AML-193 (cell line): Measurements from ENCODE around the gene HOXB7.
A peak's percentile ranks its signal among the peaks of the same experiment; 100 is the strongest.

Experiments used
- DNase-seq, 2 experiments: peaks; one replicate each; lab custom pipeline; 2025; lab: John Stamatoyannopoulos, UW

HOXB7 gene

GRCh38 chr17:48579471-48579759, 31.4 kb downstream of the HOXB7 start:
- DNase-seq = no peak

GRCh38 chr17:48578616-48579470, 32.0 kb downstream of the HOXB7 start:
- no peak for DNase-seq

GRCh38 chr17:48577946-48578615, 32.7 kb downstream of the HOXB7 start, which contains the start of gene HOXB4:
Gene HOXB4 (minus strand): TSS chr17:48578350. CDS start chr17:48578319, 31 bp downstream.
- DNase-seq = peak in 1 of 2 experiments; percentile 28

DNA sequence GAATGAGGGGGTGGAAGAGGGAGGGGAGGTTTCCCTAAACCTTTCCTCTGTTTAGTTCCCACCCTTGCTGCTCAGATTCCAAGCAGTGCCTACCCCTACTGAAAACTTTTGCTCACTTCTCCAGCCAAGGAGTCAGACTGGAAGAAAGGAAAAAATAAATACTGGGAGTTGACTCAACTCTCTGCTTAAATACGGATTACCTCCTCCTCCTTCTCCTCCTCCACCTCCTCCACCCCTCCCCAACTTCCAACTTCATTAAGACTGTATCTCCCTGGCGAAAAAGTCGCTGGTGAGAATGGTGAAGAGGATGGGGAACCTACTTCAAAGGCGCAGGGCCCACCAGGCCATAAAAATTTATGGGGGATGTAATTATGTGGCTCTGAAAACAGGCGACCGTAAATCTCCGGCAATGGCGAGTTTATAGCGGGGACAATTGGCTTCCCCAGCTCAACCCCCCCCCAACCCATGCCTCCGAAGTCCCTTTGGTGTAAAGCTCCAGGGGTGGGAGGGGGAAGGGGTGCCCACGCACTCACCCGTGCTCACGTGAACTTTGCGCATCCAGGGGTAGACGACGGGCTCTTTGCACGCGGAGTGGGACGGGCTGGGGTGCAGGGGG, 33.4 kb downstream of the HOXB7 start:
- DNase-seq = no peak

- no peak for DNase-seq
Observed at GRCh38 chr17:48576479-48577309, 34.1 kb downstream of the HOXB7 start.

DNA sequence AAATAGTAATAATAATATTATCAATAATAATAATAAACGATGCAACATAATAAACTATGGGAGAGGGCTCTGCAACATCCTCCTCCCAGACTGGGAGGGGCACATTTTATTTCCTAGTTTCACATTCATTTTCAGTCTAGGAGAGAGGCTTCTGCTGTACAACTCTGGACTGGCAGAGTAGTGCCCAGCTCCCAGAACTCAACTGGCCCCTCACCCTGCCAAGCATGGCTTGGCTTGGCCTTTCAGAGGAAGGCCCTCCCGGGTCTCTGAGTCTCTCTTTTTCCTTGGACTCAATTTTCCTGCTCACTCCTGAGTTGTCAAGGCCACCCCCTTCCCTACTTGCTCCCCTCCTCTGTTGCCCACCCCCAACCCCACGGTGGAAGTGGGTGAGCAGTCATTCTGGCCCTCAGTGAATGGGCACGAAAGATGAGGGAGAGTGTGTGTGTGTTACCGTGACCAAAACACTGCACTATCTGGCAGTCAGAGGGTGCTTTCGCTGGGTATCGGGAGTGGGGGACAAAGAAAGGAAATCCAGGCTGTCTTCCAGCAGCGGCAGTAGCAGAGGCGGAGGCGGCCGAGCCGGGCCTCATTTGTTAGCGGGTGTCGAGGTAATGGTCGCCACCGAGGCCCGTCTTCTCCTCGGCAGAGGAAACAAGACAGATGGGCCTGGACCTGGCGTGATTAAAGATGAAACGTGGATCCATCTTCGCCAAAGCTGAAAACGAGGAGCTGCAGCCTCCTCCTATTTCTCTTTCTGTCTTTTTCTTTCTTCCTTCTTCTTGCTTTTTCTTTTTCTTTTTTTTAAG, 34.9 kb downstream of the HOXB7 start:
- DNase-seq = no peak

- DNase-seq = no peak
Observed at GRCh38 chr17:48575066-48575582, 35.7 kb downstream of the HOXB7 start.

DNA sequence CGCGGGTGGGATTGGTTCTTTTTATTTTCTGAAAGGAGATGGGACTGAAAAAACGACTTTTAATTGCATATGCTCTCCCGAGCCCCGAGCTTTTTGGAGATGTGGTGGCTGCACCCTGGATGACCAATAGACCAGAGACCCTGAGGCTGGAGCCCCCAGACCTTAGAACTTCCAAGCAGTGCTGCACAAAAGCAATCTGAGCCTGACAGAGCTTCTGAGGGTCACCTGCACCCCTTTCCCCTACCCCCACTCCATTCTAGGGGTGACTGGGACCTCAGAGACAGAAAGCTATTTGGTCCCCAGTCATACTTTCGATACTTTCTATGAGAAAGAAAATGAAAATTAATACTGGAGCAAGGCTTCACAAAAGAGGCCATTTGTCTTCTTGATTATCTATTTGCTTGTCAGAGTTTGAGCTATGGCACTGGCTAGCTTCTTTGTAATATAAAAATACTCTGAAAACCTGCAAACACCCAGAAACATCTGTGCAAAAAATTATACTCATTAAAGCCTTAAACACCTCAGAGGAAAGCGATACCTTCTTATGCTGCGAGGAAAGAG, 36.2 kb downstream of the HOXB7 start:
- DNase-seq = no peak

DNA sequence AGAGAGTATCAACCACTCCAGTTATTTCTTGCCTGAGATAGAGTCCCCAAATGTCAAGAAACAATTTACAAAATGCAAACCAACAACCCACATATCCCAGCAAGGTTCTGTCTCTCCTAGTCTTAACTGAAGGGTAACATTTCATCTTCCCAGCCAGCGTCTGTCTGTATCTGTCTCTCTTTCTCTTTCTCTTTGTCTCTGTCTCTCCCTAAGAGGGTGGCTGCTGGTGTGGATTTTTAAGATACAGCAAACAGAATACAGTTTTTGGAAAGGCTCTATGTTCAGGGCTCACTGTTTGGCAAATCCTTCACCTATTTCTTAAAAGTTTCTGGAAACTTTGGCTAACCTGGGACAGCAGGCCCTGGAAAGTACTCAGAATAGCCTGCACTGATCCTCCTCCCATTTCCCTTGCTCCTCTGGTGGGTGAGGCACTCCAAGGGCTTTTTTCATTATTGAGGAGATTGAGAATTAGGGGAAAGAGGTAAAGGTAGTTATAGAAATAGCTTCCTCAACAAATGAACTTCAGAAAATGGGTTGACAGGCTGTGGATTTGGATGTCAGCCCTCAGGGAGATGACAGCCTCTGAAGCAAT, 38.9 kb downstream of the HOXB7 start:
- DNase-seq = no peak

DNA sequence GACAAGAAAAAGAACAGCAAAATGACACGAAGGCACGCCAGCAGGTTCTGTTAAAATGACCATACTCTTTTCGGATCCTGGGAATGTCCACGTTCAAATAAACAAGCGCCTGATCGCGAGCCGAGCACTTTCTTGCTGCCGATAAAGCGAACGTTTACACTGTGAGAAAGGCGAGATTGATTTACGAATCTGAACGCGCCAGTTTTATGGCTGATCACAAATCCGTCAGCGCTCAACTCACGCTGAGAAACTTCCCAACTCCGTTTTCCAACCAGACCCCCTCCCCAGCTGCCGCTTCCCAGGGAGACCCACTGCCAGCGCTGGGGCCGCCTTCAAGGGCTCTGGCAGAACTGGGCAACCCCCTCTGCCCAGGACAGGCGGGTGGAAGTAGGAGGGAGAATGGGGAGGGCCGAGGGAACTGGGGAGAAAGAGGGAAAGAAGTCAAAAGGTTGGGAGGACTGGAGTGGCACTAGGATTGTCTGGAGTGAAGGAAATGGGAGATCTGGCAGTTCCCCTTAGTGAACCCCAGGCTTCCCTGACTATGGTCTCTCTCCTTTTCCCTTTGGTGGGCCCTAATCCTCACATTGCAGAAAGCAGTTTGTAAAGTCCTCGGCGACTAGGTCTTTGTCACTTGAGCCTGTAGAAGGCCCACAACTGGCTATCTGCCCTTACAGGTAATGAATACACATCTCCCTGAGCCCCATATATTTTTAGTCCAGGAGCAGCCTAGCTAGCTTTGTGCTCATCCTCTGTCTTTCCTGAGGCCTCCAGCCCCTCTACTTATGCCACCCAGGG, 39.6 kb downstream of the HOXB7 start:
- no peak for DNase-seq

- DNase-seq = no peak
Observed at GRCh38 chr17:48570325-48571023, 40.3 kb downstream of the HOXB7 start.

GRCh38 chr17:48569674-48570324, 41.0 kb downstream of the HOXB7 start:
- no peak for DNase-seq

- no peak for DNase-seq
Observed at GRCh38 chr17:48569240-48569582, 41.6 kb downstream of the HOXB7 start.

GRCh38 chr17:48568499-48569239, 42.1 kb downstream of the HOXB7 start:
- DNase-seq = no peak

DNA sequence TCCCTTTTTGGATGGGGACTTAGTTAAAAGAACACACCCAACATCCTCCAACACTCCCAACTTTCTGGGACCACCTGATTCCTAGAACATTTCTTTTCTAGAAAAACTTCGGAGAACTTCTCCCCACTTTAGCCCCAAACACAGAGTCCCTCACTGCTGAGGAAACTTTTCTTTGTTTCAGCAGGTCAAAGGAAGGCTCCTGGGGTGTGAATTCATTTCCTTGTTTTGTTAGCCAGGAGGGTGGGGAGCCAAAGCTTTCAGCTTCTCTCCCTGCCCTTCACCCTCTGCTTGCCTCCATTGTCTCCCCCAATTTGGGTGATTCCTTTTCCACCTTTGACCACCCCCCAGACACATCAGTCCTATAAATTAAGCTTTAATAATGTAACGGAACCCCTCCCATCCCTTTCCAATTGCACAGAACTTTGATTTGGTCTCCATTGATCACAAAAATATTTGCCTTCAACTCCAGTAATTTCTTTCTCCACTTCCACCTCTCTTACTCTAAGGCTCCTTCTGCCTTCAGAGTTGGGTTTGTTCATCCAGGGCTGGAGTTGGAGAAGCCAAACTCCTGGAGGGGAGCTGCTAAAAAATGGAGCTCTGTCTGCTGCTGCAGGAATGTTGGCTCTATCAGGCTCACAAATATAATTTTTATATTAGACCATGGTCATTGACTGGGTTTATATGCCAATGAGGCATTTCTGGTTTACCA, 43.0 kb downstream of the HOXB7 start:
- no peak for DNase-seq

DNA sequence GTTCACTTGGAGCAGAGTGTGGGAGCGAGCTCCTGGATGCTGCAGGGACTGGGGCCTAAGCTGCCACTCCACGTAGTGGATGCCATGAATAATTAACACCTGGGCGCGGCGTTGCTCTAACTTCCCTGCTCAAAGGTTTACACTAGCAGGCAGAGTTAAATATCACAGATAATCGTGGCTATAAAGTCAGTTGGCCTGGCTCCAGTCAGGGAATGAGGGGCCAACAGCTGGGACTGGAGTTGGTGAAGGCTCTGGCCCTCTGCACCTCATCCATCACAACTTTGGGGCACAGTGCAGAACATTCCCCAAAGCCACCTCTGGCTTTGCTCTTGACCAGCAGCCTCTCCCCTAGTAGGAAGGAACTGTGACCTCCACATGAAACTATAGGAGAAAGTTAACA, 43.6 kb downstream of the HOXB7 start:
- DNase-seq = no peak

DNA sequence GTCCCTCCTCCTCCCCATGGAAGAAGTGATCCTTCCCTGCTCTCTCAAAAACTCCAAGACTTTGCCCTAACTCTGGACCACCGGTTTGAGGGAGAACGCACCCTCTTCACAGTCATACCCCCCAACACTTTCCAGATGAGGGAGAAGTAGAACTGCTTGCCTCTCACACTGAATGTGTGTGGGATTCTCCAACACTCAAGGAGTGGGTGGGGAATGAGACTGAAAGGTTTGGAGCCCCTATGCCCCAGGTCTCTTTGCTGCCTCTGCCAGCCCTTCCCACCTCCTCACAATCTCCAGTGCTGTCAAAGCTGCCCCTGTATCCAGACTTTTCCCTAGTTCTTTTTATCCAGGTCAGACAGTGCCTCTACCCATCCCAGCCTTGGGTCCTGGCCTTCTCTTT, 44.1 kb downstream of the HOXB7 start:
- DNase-seq = no peak
